ENCODE measurements around the gene RORC. TPM values are rescaled to one million over a fixed set of nuclear protein-coding genes. Genes with fewer than 3 reads are reported as not detected.
A peak's percentile ranks its signal among the peaks of the same experiment; 100 is the strongest.

The RORC gene
- total RNA-seq, 1 donor from 2014 or later = not detected

DNA sequence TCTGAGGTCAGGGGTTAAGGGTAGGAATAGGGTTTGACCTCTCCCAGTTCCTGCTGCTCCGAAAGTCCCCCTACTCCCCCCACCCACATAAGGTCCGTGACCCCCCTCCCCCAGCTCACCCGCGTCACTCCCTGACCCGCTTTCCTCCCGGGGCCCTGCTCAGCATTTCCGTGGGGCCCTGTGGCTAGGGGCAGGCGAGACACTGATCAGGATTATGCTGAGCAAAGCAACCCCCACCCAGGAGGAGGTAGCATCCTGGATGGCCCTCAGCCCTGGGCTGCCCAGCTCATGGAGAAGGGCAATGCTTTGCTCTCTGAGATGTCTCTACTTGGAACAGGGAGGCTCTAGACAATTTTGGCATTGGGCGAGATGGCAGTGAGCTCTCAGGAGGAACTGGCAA is 3.7 kb downstream of the RORC start:
- Mint-ChIP-seq H3K27ac (no peak overlapping the region), H3K4me3 (ENCODE audit: low read depth) (no peak overlapping the region), H3K9me3 (ENCODE audit: low read depth) (no peaks in the 10 kb centered on the region), H3K4me1 (ENCODE audit: low read depth) (peaks cover 5% of the 10 kb centered on the region), H3K36me3 (ENCODE audit: insufficient read depth) (no peaks in the 10 kb centered on the region), H3K27me3 (peaks cover 27% of the 10 kb centered on the region)
- no peak for DNase-seq (ENCODE audit: low spot score, unreplicated experiment)
- TF ChIP-seq, protein P1, sequence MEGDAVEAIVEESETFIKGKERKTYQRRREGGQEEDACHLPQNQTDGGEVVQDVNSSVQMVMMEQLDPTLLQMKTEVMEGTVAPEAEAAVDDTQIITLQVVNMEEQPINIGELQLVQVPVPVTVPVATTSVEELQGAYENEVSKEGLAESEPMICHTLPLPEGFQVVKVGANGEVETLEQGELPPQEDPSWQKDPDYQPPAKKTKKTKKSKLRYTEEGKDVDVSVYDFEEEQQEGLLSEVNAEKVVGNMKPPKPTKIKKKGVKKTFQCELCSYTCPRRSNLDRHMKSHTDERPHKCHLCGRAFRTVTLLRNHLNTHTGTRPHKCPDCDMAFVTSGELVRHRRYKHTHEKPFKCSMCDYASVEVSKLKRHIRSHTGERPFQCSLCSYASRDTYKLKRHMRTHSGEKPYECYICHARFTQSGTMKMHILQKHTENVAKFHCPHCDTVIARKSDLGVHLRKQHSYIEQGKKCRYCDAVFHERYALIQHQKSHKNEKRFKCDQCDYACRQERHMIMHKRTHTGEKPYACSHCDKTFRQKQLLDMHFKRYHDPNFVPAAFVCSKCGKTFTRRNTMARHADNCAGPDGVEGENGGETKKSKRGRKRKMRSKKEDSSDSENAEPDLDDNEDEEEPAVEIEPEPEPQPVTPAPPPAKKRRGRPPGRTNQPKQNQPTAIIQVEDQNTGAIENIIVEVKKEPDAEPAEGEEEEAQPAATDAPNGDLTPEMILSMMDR (IDR thresholded peaks at IDR 0.05; ENCODE audit: unreplicated experiment) = no peak

DNA sequence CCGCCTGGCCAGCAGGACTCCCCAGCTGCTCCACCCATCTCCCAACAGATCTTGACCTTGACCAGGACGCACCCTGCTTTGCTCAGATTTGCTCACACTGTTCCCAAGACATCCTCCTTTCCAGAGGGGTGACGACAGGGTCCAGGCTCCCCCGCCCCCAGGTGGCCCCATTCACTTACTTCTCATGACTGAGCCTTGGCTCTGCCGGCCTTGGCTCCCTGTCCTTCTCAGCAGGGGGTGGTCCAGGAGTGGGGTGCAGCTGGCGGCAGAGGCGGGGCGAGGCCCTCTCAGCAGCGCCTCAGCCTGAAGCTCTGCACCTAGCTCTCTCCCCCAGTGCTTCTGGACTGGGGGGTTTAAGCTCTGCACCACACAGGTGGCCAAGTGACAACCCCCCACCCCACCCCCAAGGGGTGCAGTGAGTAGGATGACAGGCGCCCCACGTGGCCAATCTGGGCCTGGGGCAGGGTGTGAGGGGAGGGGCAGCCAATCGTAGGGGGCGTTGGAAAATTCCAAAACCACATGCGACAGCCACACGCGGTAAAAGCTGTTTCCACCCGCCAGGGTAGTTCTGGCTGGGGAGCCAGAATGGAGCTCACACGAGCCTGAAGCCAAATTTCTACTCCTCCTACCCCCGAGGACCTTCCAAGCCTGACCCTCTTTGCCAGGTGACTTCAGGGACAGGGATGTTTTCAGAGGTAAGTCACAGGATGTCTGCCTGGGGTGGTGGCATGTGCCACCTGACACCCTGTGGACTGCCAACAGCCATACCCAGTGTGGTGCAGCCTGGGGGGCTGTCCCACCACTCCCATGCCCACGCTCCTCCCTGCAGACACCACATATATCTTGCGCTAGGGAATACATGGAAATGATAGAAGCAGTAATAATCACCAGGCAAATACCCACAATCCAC is 5.6 kb downstream of the RORC start:
- Mint-ChIP-seq H3K27ac (peak overlapping the region; percentile 62), H3K4me1 (ENCODE audit: low read depth) (peaks cover 5% of the 10 kb centered on the region), H3K9me3 (ENCODE audit: low read depth) (no peaks in the 10 kb centered on the region), H3K4me3 (ENCODE audit: low read depth) (no peak overlapping the region), H3K27me3 (peaks cover 21% of the 10 kb centered on the region), H3K36me3 (ENCODE audit: insufficient read depth) (no peaks in the 10 kb centered on the region)
- TF ChIP-seq, protein P1 (IDR thresholded peaks at IDR 0.05; ENCODE audit: unreplicated experiment) = no peak
- DNase-seq (ENCODE audit: low spot score, unreplicated experiment) = no peak

GRCh38 chr1:151825204-151825603 is 6.4 kb downstream of the RORC start:
- H3K36me3 Mint-ChIP-seq (ENCODE audit: insufficient read depth) = no peaks in the 10 kb centered on the region
- TF ChIP-seq, protein P1 (IDR thresholded peaks at IDR 0.05; ENCODE audit: unreplicated experiment) = no peak

DNA sequence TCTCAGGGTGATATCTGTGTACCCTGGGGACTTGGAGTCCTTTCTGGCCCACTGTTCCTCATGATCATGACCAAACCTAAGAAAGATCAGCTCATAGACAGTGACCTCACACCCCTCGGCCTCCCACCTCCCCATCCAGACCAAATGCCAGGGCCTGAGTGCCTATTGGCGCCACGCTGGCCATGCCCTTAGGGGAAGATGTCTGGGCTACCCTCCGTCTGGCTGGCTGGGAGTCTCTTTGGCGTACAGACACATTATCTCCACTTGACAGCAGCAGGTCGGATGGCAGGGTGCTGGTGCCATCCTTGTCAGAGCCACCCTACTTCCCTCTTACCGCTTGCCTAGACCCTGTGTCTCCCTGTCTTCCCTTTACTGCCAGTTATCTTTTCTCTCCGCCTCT is 8.4 kb downstream of the RORC start:
- no peak for DNase-seq (ENCODE audit: low spot score, unreplicated experiment)
- TF ChIP-seq, protein P1 (IDR thresholded peaks at IDR 0.05; ENCODE audit: unreplicated experiment) = no peak
- Mint-ChIP-seq H3K4me3 (ENCODE audit: low read depth) (no peak overlapping the region), H3K9me3 (ENCODE audit: low read depth) (no peaks in the 10 kb centered on the region), H3K27me3 (peaks cover 23% of the 10 kb centered on the region), H3K4me1 (ENCODE audit: low read depth) (no peaks in the 10 kb centered on the region), H3K36me3 (ENCODE audit: insufficient read depth) (no peaks in the 10 kb centered on the region), H3K27ac (no peak overlapping the region)

More at GRCh38 chr1:151825204-151825603, 6.4 kb downstream of the RORC start:
- peaks cover 5% of the 10 kb centered on the region for H3K4me1 Mint-ChIP-seq (ENCODE audit: low read depth)
- peaks cover 24% of the 10 kb centered on the region for H3K27me3 Mint-ChIP-seq
- H3K4me3 Mint-ChIP-seq (ENCODE audit: low read depth) = no peak overlapping the region
- DNase-seq (ENCODE audit: low spot score, unreplicated experiment) = no peak
- H3K27ac Mint-ChIP-seq = no peak overlapping the region
- H3K9me3 Mint-ChIP-seq (ENCODE audit: low read depth) = no peaks in the 10 kb centered on the region

DNA sequence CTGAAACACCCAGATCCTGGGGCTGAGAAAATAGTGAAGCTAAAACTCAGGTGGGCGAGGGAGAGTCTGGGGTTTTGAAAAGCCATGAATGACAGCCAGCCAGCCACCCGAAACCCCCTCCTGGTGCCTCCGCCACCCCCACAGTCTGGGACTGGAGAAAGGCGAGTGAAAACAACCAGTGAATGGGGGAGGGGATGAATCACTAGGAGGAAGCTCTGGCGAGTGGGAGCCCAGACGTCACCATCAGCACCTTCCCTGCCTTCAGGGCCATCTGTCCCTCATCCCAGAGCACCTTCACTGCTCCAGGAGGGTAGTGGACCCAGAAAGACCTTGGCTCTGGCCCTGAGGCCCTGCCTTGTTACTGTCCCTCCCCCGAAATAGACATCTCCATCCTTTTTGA is 9.2 kb downstream of the RORC start:
- peaks cover 23% of the 10 kb centered on the region for H3K27me3 Mint-ChIP-seq
- H3K36me3 Mint-ChIP-seq (ENCODE audit: insufficient read depth) = no peaks in the 10 kb centered on the region
- no peaks in the 10 kb centered on the region for H3K4me1 Mint-ChIP-seq (ENCODE audit: low read depth)
- H3K9me3 Mint-ChIP-seq (ENCODE audit: low read depth) = no peaks in the 10 kb centered on the region
- DNase-seq (ENCODE audit: low spot score, unreplicated experiment) = no peak
- H3K27ac Mint-ChIP-seq = no peak overlapping the region
- TF ChIP-seq, protein P1 (IDR thresholded peaks at IDR 0.05; ENCODE audit: unreplicated experiment) = no peak
- H3K4me3 Mint-ChIP-seq (ENCODE audit: low read depth) = no peak overlapping the region
